Pancreas (tissue), 10 donors: Measurements from ENCODE around the gene TLX2. TPM values are rescaled to one million over a fixed set of nuclear protein-coding genes. Genes with fewer than 3 reads are reported as not detected.

Experiments used
- ATAC-seq, 4 donors: fragments of 200-7000 bp; cut with Tn5 transposase; one replicate each; pipeline versions ENCODE4 v1.8.0 to v1.9.1; 2020; ENCODE audit warnings: mild to moderate bottlenecking in 4 of 4, moderate library complexity in 4 of 4
- DNase-seq, 6 donors: peaks; one replicate each; pipeline ENCODE4 v3.0.0-alpha.2; 2020
- FAIRE-seq: peaks from 2 replicates; lab custom pipeline; 2012; peaks lifted over from hg19 to GRCh38; lab: Jason Lieb, UNC
- H3K27ac ChIP-seq, 4 donors: fragments of 200-600 bp; sonication (generic); 1 replicate in 3 of 4; 2 replicates in 1 of 4; pipeline versions ENCODE4 v1.5.0 to v1.8.0; 2020
- H3K27me3 ChIP-seq, 4 donors: fragments of 200-600 bp; one replicate each; pipeline ENCODE4 v1.8.0; 2021
- H3K36me3 ChIP-seq, 3 donors: fragments of 200-600 bp; sonication (generic) in 1 of 3; one replicate each; pipeline versions ENCODE4 v1.5.0 to v1.8.0; 2020 to 2021
- H3K4me1 ChIP-seq, 3 donors: fragments of 200-600 bp; one replicate each; pipeline ENCODE4 v1.8.0; 2021
- H3K4me3 ChIP-seq, 4 donors: fragments of 200-600 bp; sonication (generic) in 2 of 4; one replicate each; pipeline versions ENCODE4 v1.5.0 to v1.8.0; 2020 to 2021
- H3K9me3 ChIP-seq, 4 donors: fragments of 200-600 bp; one replicate each; pipeline ENCODE4 v1.8.0; 2021
- WGBS, 2 donors: extraction: QIAGEN DNeasy Blood & Tissue Kit; methylation state at CpG; one replicate each; pipeline ENCODE4 v1.1.7; 2013; 5-methylcytosine and 5-hydroxymethylcytosine counted together
- intact Hi-C, 3 donors: fragments of 100-400 bp; cut with DNase I; formaldehyde crosslinking; loops; one replicate each; pipeline versions ENCODE4 v1.11.1 to v1.14.2; 2022
- polyA plus RNA-seq, 2 donors: library from polyadenylated mRNA; stranded (reverse); fragments of 200-250 nt; gene quantifications; one replicate each; pipeline ENCODE4 v1.2.3, GENCODE V29; 2013
- total RNA-seq, 6 donors: library from RNA; stranded (reverse); fragmentation: NEBNext Ultra II Directional in 4 of 6; extraction: Animal tissue kit (Norgen Biotek cat#: 25700) in 4 of 6; gene quantifications; one replicate each; pipeline versions ENCODE4 v1.2.1 to v1.2.4, GENCODE V29; 2021 to 2023
- TF ChIP-seq, protein P1 (sequence below), 4 donors: fragments of 200-600 bp; sonication (generic) in 3 of 4; IDR thresholded peaks; one replicate each; pipeline versions ENCODE4 v1.5.0 to v1.8.0; 2021; ENCODE audit warnings: antibody characterized with exemption in 4 of 4
- donor health status: healthy with polysubstance abuse.
- donor health status: DM: no; HTN: no; CAD: no; lungs with moderate emphysema.
- donor health status: DM: no; HTN: no; CAD: no.
- donor health status: control.
- donor health status: control.
- donor health status: Bipolar disorder and iron deficiency.
- donor health status: DM: yes; HTN: yes; CAD: no.
- donor health status: DM: no; HTN: no; CAD: no.
- donor health status: DM: no; HTN: no; CAD: no.
- donor health status: DM: yes; HTN: yes; CAD: no.

TLX2 gene
- total and polyA plus RNA-seq, 8 donors: 0.12 TPM; not detected in 7

- Histone ChIP-seq H3K36me3 (no peaks in the 10 kb centered on the region), H3K4me3 (no peak overlapping the region), H3K27ac (no peak overlapping the region), H3K27me3 (no peaks in the 10 kb centered on the region), H3K4me1 (peaks cover 0 to 7% (median 3%) of the 10 kb centered on the region in 3 donors), H3K9me3 (no peaks in the 10 kb centered on the region)
- intact Hi-C loops: no loop called here
- no peak for FAIRE-seq
- 71 to 75% methylated on average over 3 of the region's 3 CpGs for WGBS, 2 donors
- ATAC-seq: no peak
- TF ChIP-seq, protein P1, sequence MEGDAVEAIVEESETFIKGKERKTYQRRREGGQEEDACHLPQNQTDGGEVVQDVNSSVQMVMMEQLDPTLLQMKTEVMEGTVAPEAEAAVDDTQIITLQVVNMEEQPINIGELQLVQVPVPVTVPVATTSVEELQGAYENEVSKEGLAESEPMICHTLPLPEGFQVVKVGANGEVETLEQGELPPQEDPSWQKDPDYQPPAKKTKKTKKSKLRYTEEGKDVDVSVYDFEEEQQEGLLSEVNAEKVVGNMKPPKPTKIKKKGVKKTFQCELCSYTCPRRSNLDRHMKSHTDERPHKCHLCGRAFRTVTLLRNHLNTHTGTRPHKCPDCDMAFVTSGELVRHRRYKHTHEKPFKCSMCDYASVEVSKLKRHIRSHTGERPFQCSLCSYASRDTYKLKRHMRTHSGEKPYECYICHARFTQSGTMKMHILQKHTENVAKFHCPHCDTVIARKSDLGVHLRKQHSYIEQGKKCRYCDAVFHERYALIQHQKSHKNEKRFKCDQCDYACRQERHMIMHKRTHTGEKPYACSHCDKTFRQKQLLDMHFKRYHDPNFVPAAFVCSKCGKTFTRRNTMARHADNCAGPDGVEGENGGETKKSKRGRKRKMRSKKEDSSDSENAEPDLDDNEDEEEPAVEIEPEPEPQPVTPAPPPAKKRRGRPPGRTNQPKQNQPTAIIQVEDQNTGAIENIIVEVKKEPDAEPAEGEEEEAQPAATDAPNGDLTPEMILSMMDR (IDR thresholded peaks at IDR 0.05): no peak
- DNase-seq: no peak
These were observed 31.8 kb downstream of the TLX2 start for GRCh38 chr2:74546004-74546403.

DNA sequence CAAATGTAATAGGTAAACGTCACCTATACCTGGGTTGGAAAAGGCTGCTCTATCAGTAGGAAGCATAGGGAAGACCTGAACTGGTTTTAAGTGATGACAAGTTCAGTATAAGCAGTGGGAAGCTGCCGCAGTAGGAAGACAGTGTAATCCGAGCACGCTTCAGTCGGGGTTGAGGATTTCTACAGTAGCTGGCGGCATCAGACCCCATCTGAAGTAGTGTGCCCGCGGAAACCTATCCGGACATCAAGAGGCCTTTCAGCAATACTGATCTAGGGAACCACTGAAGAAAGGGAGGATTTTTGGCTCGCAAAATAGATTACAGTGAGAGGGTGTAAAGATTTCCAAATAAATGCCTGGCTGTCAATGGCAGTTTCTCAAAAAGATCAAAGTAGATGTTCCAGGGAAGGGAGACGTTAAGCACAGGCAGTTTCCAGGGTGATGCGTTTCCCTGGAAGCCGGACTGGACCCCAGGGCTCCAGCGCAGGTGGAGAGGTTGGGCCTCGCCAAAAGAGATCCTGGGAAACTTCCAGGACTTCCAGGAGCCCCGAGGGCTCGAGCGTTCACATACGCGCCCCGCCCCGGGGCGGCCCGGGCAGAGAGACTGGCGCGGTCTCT lies 34.1 kb downstream of the TLX2 start:
- TF ChIP-seq, protein P1 (IDR thresholded peaks at IDR 0.05): no peak
- 20 to 34% methylated on average over 15 to 26 of the region's 26 CpGs for WGBS, 2 donors
- peaks cover 0 to 7% (median 3%) of the 10 kb centered on the region in 3 donors for H3K4me1 ChIP-seq
- H3K27me3 ChIP-seq: no peaks in the 10 kb centered on the region
- H3K36me3 ChIP-seq: no peaks in the 10 kb centered on the region
- H3K27ac ChIP-seq: peak overlapping the region in 3 of 4 donors; percentile 6 to 36 (median 15)
- no peak for FAIRE-seq
- no peak for ATAC-seq
- intact Hi-C loops: no loop called here
- no peak for DNase-seq
- H3K9me3 ChIP-seq: no peaks in the 10 kb centered on the region
- H3K4me3 ChIP-seq: peak overlapping the region; percentile 30 to 64 (median 46)

- FAIRE-seq (no peak), DNase-seq (peak; percentile 52 to 85 (median 66)), ATAC-seq (peak; percentile 84 to 91 (median 87))
- no peaks in the 10 kb centered on the region for H3K9me3 ChIP-seq
- intact Hi-C loops: no loop called here
- 3 to 4% methylated on average over 74 to 85 of the region's 85 CpGs for WGBS, 2 donors
- no peaks in the 10 kb centered on the region for H3K27me3 ChIP-seq
- TF ChIP-seq, protein P1 (IDR thresholded peaks at IDR 0.05): no peak
- no peaks in the 10 kb centered on the region for H3K36me3 ChIP-seq
- peak overlapping the region; percentile 30 to 64 (median 46) for H3K4me3 ChIP-seq
- peak overlapping the region in 3 of 4 donors; percentile 6 to 36 (median 15) for H3K27ac ChIP-seq
- H3K4me1 ChIP-seq: peaks cover 0 to 7% (median 3%) of the 10 kb centered on the region in 3 donors
These were observed 34.9 kb downstream of the TLX2 start for GRCh38 chr2:74548900-74549826.

DNA sequence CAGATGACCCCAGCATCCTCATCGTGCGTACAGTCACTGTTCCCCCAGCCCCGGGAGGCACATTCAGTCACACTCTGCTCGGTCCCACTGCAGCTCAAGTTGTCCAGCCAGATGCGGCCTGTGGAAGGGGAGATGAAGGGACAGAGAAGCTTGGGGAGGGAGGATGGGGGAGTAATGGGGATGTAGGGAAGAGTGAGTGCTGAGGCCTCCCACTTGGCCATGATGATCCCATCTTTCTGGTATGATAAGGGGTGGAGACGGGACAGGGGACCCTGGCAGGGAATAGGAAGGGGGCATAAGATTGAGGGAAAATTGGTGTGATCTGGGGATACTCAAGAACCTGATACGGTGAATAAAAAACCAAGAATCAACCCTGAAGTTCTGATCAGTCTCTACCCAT lies 36.0 kb downstream of the TLX2 start:
- Histone ChIP-seq H3K9me3 (no peaks in the 10 kb centered on the region), H3K4me3 (no peak overlapping the region), H3K4me1 (peaks cover 0 to 7% (median 3%) of the 10 kb centered on the region in 3 donors), H3K27me3 (no peaks in the 10 kb centered on the region), H3K36me3 (no peaks in the 10 kb centered on the region), H3K27ac (no peak overlapping the region)
- FAIRE-seq (no peak), DNase-seq (no peak), ATAC-seq (no peak)
- intact Hi-C loops: no loop called here
- WGBS, 2 donors: 90% methylated on average over 7 of the region's 7 CpGs
- TF ChIP-seq, protein P1 (IDR thresholded peaks at IDR 0.05): no peak
